Bronchial epithelial cell (primary cell): ENCODE measurements around the gene XRCC6. TPM values are rescaled to one million over a fixed set of nuclear protein-coding genes. Genes with fewer than 3 reads are reported as not detected.
A peak's percentile ranks its signal among the peaks of the same experiment; 100 is the strongest.

ENCODE experiments used
- DNase-seq: peaks from one replicate; pipeline ENCODE4 v3.0.0-alpha.2; 2010; ENCODE audit warnings: low read depth
- FAIRE-seq: peaks from 2 replicates; lab custom pipeline; 2011; peaks lifted over from hg19 to GRCh38; lab: Jason Lieb, UNC
- H3K27me3 ChIP-seq: 2 replicates; pipeline ENCODE4 v1.5.1; 2011; ENCODE audit warnings: low read length; ENCODE audit not compliant: control insufficient read depth, insufficient read depth
- H3K36me3 ChIP-seq: 2 replicates; pipeline ENCODE4 v1.5.1; 2011; ENCODE audit warnings: low read length; ENCODE audit not compliant: control insufficient read depth, insufficient read depth
- H3K4me3 ChIP-seq: 2 replicates; pipeline ENCODE4 v1.5.1; 2011; ENCODE audit warnings: mild to moderate bottlenecking, low read depth, low read length, control low read depth
- CTCF ChIP-seq: IDR thresholded peaks from 2 replicates; pipeline ENCODE4 v1.5.1; 2011; ENCODE audit warnings: mild to moderate bottlenecking, moderate library complexity, low read length, control low read depth, inconsistent platforms; ENCODE audit not compliant: insufficient read depth, severe bottlenecking
- total RNA-seq: library from RNA; depleted of rRNA; stranded (reverse); fragments of >200 nt; gene quantifications from 2 replicates; pipeline ENCODE4 v1.2.1, GENCODE V29; 2014

XRCC6 gene
- total RNA-seq, 1 donor from 2014 or later, result 266 TPM

- Histone ChIP-seq H3K4me3 (no peak overlapping the region), H3K27me3 (no peaks in the 10 kb centered on the region), H3K36me3 (peaks cover 14% of the 10 kb centered on the region)
- DNase-seq (peak; percentile 39), FAIRE-seq (no peak)
- peak; percentile 63 for TF ChIP-seq CTCF
Observed at GRCh38 chr22:41576877-41577276, 44.2 kb upstream of the XRCC6 start.

GRCh38 chr22:41578114-41578513 is 43.0 kb upstream of the XRCC6 start:
- H3K4me3 ChIP-seq, result no peak overlapping the region
- no peak for DNase-seq
- TF ChIP-seq CTCF, result no peak
- no peak for FAIRE-seq
- H3K36me3 ChIP-seq, result peaks cover 17% of the 10 kb centered on the region
- no peaks in the 10 kb centered on the region for H3K27me3 ChIP-seq

- FAIRE-seq (no peak), DNase-seq (no peak)
- Histone ChIP-seq H3K27me3 (no peaks in the 10 kb centered on the region), H3K36me3 (peaks cover 17% of the 10 kb centered on the region), H3K4me3 (no peak overlapping the region)
- no peak for TF ChIP-seq CTCF
Observed at GRCh38 chr22:41578818-41579217, 42.3 kb upstream of the XRCC6 start.

- no peak for DNase-seq
- no peak for FAIRE-seq
- H3K4me3 ChIP-seq, result no peak overlapping the region
- no peaks in the 10 kb centered on the region for H3K27me3 ChIP-seq
- no peak for TF ChIP-seq CTCF
- peaks cover 21% of the 10 kb centered on the region for H3K36me3 ChIP-seq
Observed at GRCh38 chr22:41579297-41579996, 41.6 kb upstream of the XRCC6 start.

GRCh38 chr22:41579997-41580355 is 41.1 kb upstream of the XRCC6 start:
- DNase-seq (no peak), FAIRE-seq (no peak)
- no peak for TF ChIP-seq CTCF
- peaks cover 24% of the 10 kb centered on the region for H3K36me3 ChIP-seq
- no peaks in the 10 kb centered on the region for H3K27me3 ChIP-seq
- H3K4me3 ChIP-seq, result no peak overlapping the region

- TF ChIP-seq CTCF, result no peak
- DNase-seq, result no peak
- Histone ChIP-seq H3K36me3 (peaks cover 30% of the 10 kb centered on the region), H3K27me3 (no peaks in the 10 kb centered on the region), H3K4me3 (no peak overlapping the region)
- FAIRE-seq, result no peak
Observed at GRCh38 chr22:41582694-41583093, 38.4 kb upstream of the XRCC6 start.
